Measurements from ENCODE around the gene OR2T3. TPM values are rescaled to one million over a fixed set of nuclear protein-coding genes. Genes with fewer than 3 reads are reported as not detected.
"Not testable (repeated sequence)": the region's sequence is repeated elsewhere in the genome, so short reads cannot be mapped to it uniquely, and the experiment has no call there.

OR2T3 gene
- total RNA-seq, 6 experiments from 2014 or later: not detected

- not testable (repeated sequence) for H3K27me3 Mint-ChIP-seq (ENCODE audit: insufficient read depth); H3K4me3 Mint-ChIP-seq; DNase-seq; H3K27ac Mint-ChIP-seq; H3K4me1 Mint-ChIP-seq (ENCODE audit: low read depth); H3K36me3 Mint-ChIP-seq (ENCODE audit: low read depth); H3K9me3 Mint-ChIP-seq
Measured at GRCh38 chr1:248496661-248497060, 23.5 kb downstream of the OR2T3 start.

- H3K4me3 Mint-ChIP-seq; H3K4me1 Mint-ChIP-seq (ENCODE audit: low read depth); H3K27ac Mint-ChIP-seq; H3K27me3 Mint-ChIP-seq (ENCODE audit: insufficient read depth); H3K9me3 Mint-ChIP-seq; H3K36me3 Mint-ChIP-seq (ENCODE audit: low read depth); DNase-seq: not testable (repeated sequence)
Measured at GRCh38 chr1:248500305-248501035, 27.3 kb downstream of the OR2T3 start.

- H3K27me3 Mint-ChIP-seq (ENCODE audit: insufficient read depth); H3K4me1 Mint-ChIP-seq (ENCODE audit: low read depth); H3K36me3 Mint-ChIP-seq (ENCODE audit: low read depth): not testable (repeated sequence)
Measured at GRCh38 chr1:248507773-248508172, 34.6 kb downstream of the OR2T3 start, which contains the start of gene OR2G6. OR2G6 (plus strand) TSS chr1:248508073; CDS start chr1:248521647, 13,574 bp downstream.

GRCh38 chr1:248510217-248510616, 37.1 kb downstream of the OR2T3 start:
- not testable (repeated sequence) for H3K4me1 Mint-ChIP-seq (ENCODE audit: low read depth); H3K9me3 Mint-ChIP-seq; H3K27ac Mint-ChIP-seq; DNase-seq; H3K27me3 Mint-ChIP-seq (ENCODE audit: insufficient read depth); H3K36me3 Mint-ChIP-seq (ENCODE audit: low read depth); H3K4me3 Mint-ChIP-seq

More at GRCh38 chr1:248507773-248508172, 34.6 kb downstream of the OR2T3 start, which contains the start of gene OR2G6:
- not testable (repeated sequence) for H3K27ac Mint-ChIP-seq, H3K4me3 Mint-ChIP-seq, H3K9me3 Mint-ChIP-seq, DNase-seq

DNA sequence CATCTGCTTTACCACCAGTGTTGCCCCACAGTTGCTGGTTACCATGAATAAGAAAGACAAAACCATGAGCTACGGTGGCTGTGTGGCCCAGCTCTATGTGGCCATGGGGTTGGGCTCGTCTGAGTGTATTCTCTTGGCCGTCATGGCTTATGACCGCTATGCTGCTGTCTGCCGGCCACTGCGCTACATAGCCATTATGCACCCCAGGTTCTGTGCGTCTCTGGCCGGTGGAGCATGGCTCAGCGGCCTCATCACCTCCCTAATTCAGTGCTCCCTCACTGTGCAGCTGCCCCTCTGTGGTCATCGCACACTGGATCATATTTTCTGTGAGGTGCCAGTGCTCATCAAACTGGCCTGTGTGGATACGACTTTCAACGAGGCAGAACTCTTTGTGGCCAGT, 48.7 kb downstream of the OR2T3 start:
- TF ChIP-seq, protein P1, sequence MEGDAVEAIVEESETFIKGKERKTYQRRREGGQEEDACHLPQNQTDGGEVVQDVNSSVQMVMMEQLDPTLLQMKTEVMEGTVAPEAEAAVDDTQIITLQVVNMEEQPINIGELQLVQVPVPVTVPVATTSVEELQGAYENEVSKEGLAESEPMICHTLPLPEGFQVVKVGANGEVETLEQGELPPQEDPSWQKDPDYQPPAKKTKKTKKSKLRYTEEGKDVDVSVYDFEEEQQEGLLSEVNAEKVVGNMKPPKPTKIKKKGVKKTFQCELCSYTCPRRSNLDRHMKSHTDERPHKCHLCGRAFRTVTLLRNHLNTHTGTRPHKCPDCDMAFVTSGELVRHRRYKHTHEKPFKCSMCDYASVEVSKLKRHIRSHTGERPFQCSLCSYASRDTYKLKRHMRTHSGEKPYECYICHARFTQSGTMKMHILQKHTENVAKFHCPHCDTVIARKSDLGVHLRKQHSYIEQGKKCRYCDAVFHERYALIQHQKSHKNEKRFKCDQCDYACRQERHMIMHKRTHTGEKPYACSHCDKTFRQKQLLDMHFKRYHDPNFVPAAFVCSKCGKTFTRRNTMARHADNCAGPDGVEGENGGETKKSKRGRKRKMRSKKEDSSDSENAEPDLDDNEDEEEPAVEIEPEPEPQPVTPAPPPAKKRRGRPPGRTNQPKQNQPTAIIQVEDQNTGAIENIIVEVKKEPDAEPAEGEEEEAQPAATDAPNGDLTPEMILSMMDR (IDR thresholded peaks at IDR 0.05): no peak
- peaks cover 4% of the 10 kb centered on the region; the same call in 1 of the 2 replicates for H3K36me3 Mint-ChIP-seq (ENCODE audit: low read depth)
- no peaks in the 10 kb centered on the region for H3K27me3 Mint-ChIP-seq (ENCODE audit: insufficient read depth)
- H3K4me1 Mint-ChIP-seq (ENCODE audit: low read depth): no peaks in the 10 kb centered on the region
- H3K4me3 Mint-ChIP-seq: no peak overlapping the region
- peaks cover 50% of the 10 kb centered on the region for H3K9me3 Mint-ChIP-seq
- DNase-seq: no peak
- no peak overlapping the region for H3K27ac Mint-ChIP-seq

Other genes starting within 250 kb of the OR2T3 start
- under 1 TPM in 3 of 6 experiments, not detected in 3; 0.05 to 0.09 (median 0.07) TPM for gene OR2M4, start 241.9 kb upstream of the OR2T3 start, total RNA-seq (2021; fragmentation: NEBNext Ultra II Directional; extraction: Animal tissue kit (Norgen Biotek cat#: 25700))
- under 1 TPM in 1 of 6 experiments, not detected in 5; 0.16 TPM for gene OR2T33, start 195.4 kb upstream of the OR2T3 start, total RNA-seq (2021; fragmentation: NEBNext Ultra II Directional; extraction: Animal tissue kit (Norgen Biotek cat#: 25700))
- gene OR2T12, start 169.9 kb upstream of the OR2T3 start, total RNA-seq (2021; fragmentation: NEBNext Ultra II Directional; extraction: Animal tissue kit (Norgen Biotek cat#: 25700)): not detected
- not detected for gene OR2M7, start 148.8 kb upstream of the OR2T3 start, total RNA-seq (2021; fragmentation: NEBNext Ultra II Directional; extraction: Animal tissue kit (Norgen Biotek cat#: 25700))
- gene OR14C36, start 124.6 kb upstream of the OR2T3 start, total RNA-seq (2021; fragmentation: NEBNext Ultra II Directional; extraction: Animal tissue kit (Norgen Biotek cat#: 25700)): not detected
- gene OR2T4, start 111.7 kb upstream of the OR2T3 start, total RNA-seq (2021; fragmentation: NEBNext Ultra II Directional; extraction: Animal tissue kit (Norgen Biotek cat#: 25700)): not detected
- not detected for gene OR2T6, start 97.6 kb upstream of the OR2T3 start, total RNA-seq (2021; fragmentation: NEBNext Ultra II Directional; extraction: Animal tissue kit (Norgen Biotek cat#: 25700))
- not detected for gene OR2T1, start 70.3 kb upstream of the OR2T3 start, total RNA-seq (2021; fragmentation: NEBNext Ultra II Directional; extraction: Animal tissue kit (Norgen Biotek cat#: 25700))
- gene OR2T2, start 27.7 kb upstream of the OR2T3 start, total RNA-seq (2021; fragmentation: NEBNext Ultra II Directional; extraction: Animal tissue kit (Norgen Biotek cat#: 25700)): not detected
- not detected for gene OR2T5, start 15.2 kb downstream of the OR2T3 start, total RNA-seq (2021; fragmentation: NEBNext Ultra II Directional; extraction: Animal tissue kit (Norgen Biotek cat#: 25700))
- gene OR2G6, start 34.7 kb downstream of the OR2T3 start, total RNA-seq (2021; fragmentation: NEBNext Ultra II Directional; extraction: Animal tissue kit (Norgen Biotek cat#: 25700)): not detected
- gene OR2T29, start 89.4 kb downstream of the OR2T3 start, total RNA-seq (2021; fragmentation: NEBNext Ultra II Directional; extraction: Animal tissue kit (Norgen Biotek cat#: 25700)): not detected
- gene OR2T34, start 101.4 kb downstream of the OR2T3 start, total RNA-seq (2021; fragmentation: NEBNext Ultra II Directional; extraction: Animal tissue kit (Norgen Biotek cat#: 25700)): not detected
- gene OR2T10, start 124.3 kb downstream of the OR2T3 start, total RNA-seq (2021; fragmentation: NEBNext Ultra II Directional; extraction: Animal tissue kit (Norgen Biotek cat#: 25700)): not detected
- not detected for gene OR2T11, start 161.7 kb downstream of the OR2T3 start, total RNA-seq (2021; fragmentation: NEBNext Ultra II Directional; extraction: Animal tissue kit (Norgen Biotek cat#: 25700))
- not detected for gene OR2T35, start 171.9 kb downstream of the OR2T3 start, total RNA-seq (2021; fragmentation: NEBNext Ultra II Directional; extraction: Animal tissue kit (Norgen Biotek cat#: 25700))
- not detected for gene OR2T27, start 182.2 kb downstream of the OR2T3 start, total RNA-seq (2021; fragmentation: NEBNext Ultra II Directional; extraction: Animal tissue kit (Norgen Biotek cat#: 25700))
- not detected for gene OR14I1, start 229.4 kb downstream of the OR2T3 start, total RNA-seq (2021; fragmentation: NEBNext Ultra II Directional; extraction: Animal tissue kit (Norgen Biotek cat#: 25700))